Mesangial cell (primary cell): ENCODE results near the gene PCDHB14. TPM values are rescaled to one million over a fixed set of nuclear protein-coding genes. Genes with fewer than 3 reads are reported as not detected.

ENCODE experiments used
- total RNA-seq: library from RNA; depleted of rRNA; stranded (reverse); fragments of >200 nt; gene quantifications from 2 replicates; pipeline ENCODE4 v1.2.3, GENCODE V29; 2015

The PCDHB14 gene
- total RNA-seq: 0.16 and 0.63 TPM in 2 replicates

DNA sequence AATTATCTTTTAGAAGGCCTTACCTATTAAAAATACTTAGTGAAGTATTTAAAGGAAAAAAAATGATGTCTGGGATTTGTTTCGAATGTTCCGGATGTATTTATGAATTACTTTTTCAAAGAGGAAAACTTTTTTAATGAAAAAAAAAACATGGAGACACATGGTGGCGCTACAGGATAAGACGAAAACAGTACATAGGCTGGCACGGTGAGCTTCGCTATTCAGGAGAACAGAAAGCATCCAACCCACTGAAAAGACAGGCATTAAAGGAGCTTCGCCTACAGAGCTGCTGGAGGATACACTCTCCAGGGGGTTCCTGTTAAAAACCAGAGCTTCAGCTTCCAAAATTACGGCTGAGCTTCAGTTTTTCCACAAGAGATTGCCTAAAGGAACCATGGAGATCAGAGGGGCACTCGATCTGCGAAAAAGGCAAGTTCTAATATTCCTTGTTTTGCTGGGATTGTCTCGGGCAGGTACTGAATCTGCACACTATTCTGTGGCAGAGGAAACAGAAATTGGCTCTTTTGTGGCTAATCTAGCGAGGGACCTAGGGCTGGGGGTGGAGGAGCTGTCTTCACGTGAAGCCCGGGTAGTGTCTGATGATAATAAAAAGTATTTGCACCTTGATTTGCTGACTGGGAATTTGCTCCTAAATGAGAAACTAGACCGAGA, at the start of gene PCDHB14:
Gene PCDHB14, plus strand, starts transcription at position 232 of the 672 bp plus-strand sequence. Its CDS starts 163 bp downstream, at position 395.

DNA sequence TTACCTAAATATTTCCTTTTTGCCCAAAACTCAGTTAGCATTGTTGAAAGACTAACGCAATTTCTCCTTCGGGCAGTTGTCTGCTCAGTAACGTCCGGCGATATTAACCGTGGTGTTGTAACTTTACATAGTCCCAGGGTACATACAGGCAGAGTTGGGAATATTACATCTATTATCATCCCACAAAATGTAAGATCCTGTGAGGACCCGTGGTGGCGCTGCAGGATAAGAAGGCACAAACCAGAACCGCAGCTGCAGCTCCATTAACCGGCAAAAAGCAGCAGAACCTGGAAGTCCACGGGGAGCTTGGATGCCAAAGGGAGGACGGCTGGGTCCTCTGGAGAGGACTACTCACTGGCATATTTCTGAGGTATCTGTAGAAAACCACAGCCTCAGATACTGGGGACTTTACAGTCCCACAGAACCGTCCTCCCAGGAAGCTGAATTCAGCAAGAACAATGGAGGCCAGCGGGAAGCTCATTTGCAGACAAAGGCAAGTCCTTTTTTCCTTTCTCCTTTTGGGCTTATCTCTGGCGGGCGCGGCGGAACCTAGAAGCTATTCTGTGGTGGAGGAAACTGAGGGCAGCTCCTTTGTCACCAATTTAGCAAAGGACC, 45.5 kb upstream of the PCDHB14 start, which contains the start of gene PCDHB8:
Gene PCDHB8, plus strand, starts transcription at position 214 of the 615 bp plus-strand sequence. Its CDS starts 245 bp downstream, at position 459.

DNA sequence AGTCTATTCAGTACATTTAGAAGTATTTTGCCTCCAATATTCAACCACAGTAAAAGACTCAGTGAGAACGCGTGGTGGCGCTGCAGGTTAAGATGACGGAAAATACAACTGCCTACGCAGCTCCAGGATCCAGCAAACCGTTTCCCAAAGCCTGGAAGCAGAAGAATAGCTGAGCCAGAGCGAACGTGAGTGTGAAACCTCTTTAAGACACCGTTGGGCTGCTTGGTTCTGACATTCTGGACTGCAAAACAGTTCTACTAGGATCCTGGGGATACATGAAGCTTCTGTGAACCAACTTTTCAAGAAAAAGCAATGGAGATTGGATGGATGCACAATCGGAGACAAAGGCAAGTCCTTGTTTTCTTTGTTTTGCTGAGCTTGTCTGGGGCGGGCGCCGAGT, 40.9 kb upstream of the PCDHB14 start, which contains the start of gene PCDHB16:
Gene PCDHB16, plus strand, starts transcription at position 140 of the 400 bp plus-strand sequence. Its CDS starts 173 bp downstream, at position 313.

DNA sequence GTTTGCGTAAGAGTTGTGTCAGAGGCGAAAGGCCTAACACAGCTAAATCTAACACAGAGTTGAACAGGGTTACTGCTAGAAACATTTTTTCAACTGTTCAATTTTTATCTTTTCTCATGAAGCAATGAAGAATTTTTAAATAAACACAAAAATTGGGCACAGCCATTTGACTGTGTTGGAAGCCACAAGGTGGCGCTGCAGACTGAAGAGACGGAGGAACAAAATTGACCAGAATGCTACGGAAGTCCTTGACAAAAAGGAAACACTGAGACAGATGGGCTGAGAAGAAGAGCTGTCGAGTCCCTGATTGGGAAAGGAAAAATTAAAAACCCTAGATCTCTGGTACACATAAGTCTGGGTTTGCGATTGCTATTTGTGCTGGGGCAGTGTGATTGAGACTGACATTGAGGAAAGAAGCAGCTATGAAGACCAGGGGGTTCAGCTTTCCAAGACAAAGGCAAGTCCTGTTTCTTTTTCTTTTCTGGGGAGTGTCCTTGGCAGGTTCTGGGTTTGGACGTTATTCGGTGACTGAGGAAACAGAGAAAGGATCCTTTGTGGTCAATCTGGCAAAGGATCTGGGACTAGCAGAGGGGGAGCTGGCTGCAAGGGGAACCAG, 36.1 kb upstream of the PCDHB14 start, which contains the start of gene PCDHB9:
Gene PCDHB9, plus strand, starts transcription at position 265 of the 616 bp plus-strand sequence. Its CDS starts 158 bp downstream, at position 423.

DNA sequence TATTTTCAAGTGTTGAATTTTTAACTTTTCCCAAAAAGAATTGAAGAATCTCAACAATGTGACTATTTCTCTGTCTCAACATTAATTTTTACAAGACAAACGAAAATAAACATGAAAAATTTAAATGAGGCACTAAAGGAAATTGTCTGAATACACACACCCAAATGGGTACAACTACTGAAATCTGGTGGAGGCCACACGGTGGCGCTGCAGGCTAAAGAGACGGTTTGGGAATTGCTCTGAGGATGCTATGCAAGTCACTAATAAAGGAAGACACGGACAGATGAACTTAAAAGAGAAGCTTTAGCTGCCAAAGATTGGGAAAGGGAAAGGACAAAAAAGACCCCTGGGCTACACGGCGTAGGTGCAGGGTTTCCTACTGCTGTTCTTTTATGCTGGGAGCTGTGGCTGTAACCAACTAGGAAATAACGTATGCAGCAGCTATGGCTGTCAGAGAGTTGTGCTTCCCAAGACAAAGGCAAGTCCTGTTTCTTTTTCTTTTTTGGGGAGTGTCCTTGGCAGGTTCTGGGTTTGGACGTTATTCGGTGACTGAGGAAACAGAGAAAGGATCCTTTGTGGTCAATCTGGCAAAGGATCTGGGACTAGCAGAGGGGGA, 30.9 kb upstream of the PCDHB14 start, which contains the start of gene PCDHB10:
Gene PCDHB10, plus strand, starts transcription at position 244 of the 616 bp plus-strand sequence. Its CDS starts 200 bp downstream, at position 444.

DNA sequence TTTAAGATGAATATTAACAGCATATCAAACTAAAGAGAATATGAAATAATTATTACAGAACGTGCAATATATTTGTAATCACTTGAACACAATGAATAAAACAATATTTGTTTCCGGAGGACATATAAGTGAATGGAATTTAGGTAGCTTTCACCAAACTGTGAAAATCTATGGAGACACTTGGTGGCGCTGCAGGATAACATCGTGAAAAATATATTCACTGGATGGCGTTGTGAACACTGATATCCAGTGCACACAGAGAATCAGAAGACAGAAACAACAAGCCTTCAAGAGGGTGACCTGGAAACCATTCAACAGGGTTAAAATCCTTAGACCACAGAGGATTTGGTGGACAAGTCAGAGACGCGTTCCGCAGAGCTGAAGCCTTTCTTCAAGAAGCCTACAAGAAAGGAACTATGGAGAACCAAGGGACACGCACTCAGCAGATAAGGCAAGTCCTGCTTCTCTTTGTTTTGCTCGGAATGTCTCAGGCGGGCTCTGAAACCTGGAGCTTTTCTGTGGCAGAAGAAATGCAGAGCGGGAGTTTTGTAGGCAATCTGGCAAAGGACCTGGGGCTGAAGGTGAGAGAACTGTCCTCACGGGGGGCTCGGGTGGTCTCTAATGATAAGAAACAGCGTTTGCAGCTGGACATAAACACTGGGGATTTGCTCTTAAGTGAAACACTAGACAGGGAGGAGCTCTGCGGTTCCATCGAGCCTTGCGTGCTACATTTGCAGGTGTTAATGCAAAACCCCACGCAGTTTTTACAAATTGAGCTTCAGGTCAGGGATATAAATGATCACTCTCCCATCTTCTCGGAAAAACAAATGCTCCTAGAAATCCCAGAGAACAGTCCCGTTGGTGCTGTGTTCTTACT, 23.5 kb upstream of the PCDHB14 start, which contains the start of gene PCDHB11:
Gene PCDHB11, plus strand, starts transcription at position 269 of the 877 bp plus-strand sequence. Its CDS starts 148 bp downstream, at position 417.

DNA sequence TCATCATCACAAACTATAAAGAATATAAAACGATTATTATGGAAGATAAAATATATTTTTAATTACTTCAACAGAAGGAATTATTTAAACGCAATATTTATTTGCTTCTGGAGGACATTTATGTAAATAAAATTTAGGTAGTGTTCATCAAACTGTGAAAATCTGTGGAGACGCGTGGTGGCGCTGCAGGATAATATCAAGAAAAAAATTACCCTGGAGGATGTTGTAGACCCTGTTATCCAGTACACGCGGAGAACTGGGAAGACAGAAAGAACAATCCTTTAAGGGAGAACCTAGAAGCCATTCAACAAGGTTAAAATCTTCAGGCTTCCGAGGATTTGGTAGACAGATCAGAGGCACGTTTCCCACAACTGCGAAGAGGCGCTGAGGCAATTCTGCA, 14.7 kb upstream of the PCDHB14 start, which contains the start of gene PCDHB12:
Gene PCDHB12, plus strand, starts transcription at position 242 of the 400 bp plus-strand sequence. CDS start 189 bp downstream, outside the sequence.

DNA sequence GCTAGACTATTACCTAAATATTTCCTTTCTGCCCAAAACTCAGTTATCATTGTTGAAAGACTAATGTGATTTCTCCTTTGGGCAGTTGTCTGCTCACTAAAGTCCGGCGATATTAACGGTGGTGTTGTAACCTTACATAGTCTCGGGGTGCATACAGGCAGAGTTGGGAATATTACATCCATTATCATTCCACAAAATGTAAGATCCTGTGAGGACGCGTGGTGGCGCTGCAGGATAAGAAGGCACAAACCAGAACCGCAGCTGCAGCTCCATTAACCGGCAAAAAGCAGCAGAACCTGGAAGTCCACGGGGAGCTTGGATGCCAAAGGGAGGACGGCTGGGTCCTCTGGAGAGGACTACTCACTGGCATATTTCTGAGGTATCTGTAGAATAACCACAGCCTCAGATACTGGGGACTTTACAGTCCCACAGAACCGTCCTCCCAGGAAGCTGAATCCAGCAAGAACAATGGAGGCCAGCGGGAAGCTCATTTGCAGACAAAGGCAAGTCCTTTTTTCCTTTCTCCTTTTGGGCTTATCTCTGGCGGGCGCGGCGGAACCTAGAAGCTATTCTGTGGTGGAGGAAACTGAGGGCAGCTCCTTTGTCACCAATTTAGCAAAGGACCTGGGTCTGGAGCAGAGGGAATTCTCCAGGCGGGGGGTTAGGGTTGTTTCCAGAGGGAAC, 9.3 kb upstream of the PCDHB14 start, which contains the start of gene PCDHB13:
Gene PCDHB13, plus strand, starts transcription at position 264 of the 684 bp plus-strand sequence. Its CDS starts 205 bp downstream, at position 469.

DNA sequence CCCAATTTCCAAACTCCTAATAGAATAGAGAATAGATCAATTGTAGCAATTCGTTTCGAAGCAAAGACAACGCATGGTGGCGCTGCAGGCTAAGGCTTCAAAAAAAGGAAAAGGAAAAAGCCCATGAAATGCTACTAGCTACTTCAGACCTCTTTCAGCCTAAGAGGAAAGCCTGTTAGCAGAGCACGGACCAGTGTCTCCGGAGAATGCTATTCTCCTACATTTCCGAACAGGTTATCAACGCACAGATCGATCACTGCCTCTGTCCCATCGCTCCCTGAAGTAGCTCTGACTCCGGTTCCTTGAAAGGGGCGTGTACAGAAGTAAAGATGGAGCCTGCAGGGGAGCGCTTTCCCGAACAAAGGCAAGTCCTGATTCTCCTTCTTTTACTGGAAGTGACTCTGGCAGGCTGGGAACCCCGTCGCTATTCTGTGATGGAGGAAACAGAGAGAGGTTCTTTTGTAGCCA, 22.1 kb downstream of the PCDHB14 start, which contains the start of gene PCDHB15:
Gene PCDHB15, plus strand, starts transcription at position 146 of the 468 bp plus-strand sequence. Its CDS starts 184 bp downstream, at position 330.

Other genes with a start within 250 kb of the PCDHB14 start
- gene PCDHB1, start 172.0 kb upstream of the PCDHB14 start, total RNA-seq: not detected in 2 replicates
- gene PCDHB2, start 128.7 kb upstream of the PCDHB14 start, total RNA-seq: 0.49 and 0.76 TPM in 2 replicates
- 0.16 and 0.38 TPM in 2 replicates for gene PCDHB3, start 122.9 kb upstream of the PCDHB14 start, total RNA-seq
- 0.13 and 0.49 TPM in 2 replicates for gene PCDHB4, start 101.5 kb upstream of the PCDHB14 start, total RNA-seq
- 0.33 and 1.5 TPM in 2 replicates for gene PCDHB5, start 88.1 kb upstream of the PCDHB14 start, total RNA-seq
- under 0.01 TPM in 1 of 2 replicates, not detected in the other for gene PCDHB6, start 73.3 kb upstream of the PCDHB14 start, total RNA-seq
- gene PCDHB7, start 50.7 kb upstream of the PCDHB14 start, total RNA-seq: 0.16 and 0.63 TPM in 2 replicates
- 0.25 TPM in 1 of 2 replicates, not detected in the other for gene PCDHB8, start 45.6 kb upstream of the PCDHB14 start, total RNA-seq
- gene PCDHB16, start 41.0 kb upstream of the PCDHB14 start, total RNA-seq: 0.16 and 0.63 TPM in 2 replicates
- gene PCDHB9, start 36.2 kb upstream of the PCDHB14 start, total RNA-seq: 0.25 TPM in 1 of 2 replicates, not detected in the other
- gene PCDHB10, start 31.0 kb upstream of the PCDHB14 start, total RNA-seq: 0.16 and 0.89 TPM in 2 replicates
- 0.16 and 0.63 TPM in 2 replicates for gene PCDHB11, start 23.7 kb upstream of the PCDHB14 start, total RNA-seq
- gene PCDHB12, start 14.6 kb upstream of the PCDHB14 start, total RNA-seq: under 0.01 and 0.25 TPM in 2 replicates
- gene PCDHB13, start 9.4 kb upstream of the PCDHB14 start, total RNA-seq: 0.16 and 1.1 TPM in 2 replicates
- gene PCDHB15, start 22.1 kb downstream of the PCDHB14 start, total RNA-seq: 0.16 and 1.0 TPM in 2 replicates
- 0.63 TPM in 1 of 2 replicates, not detected in the other for gene SLC25A2, start 80.7 kb downstream of the PCDHB14 start, total RNA-seq
- 24.3 and 29.2 TPM in 2 replicates for gene TAF7, start 97.4 kb downstream of the PCDHB14 start, total RNA-seq
- 0.33 and 0.51 TPM in 2 replicates for gene PCDHGA1, start 107.2 kb downstream of the PCDHB14 start, total RNA-seq
- gene PCDHGA2, start 115.4 kb downstream of the PCDHB14 start, total RNA-seq: 1.1 and 4.1 TPM in 2 replicates
- gene PCDHGA3, start 120.5 kb downstream of the PCDHB14 start, total RNA-seq: 0.65 and 2.5 TPM in 2 replicates
- gene PCDHGB1, start 126.8 kb downstream of the PCDHB14 start, total RNA-seq: 0.49 and 2.9 TPM in 2 replicates
- gene PCDHGA4, start 131.7 kb downstream of the PCDHB14 start, total RNA-seq: 0.33 and 2.2 TPM in 2 replicates
- 0.65 and 2.5 TPM in 2 replicates for gene PCDHGB2, start 136.7 kb downstream of the PCDHB14 start, total RNA-seq
- 0.33 and 1.5 TPM in 2 replicates for gene PCDHGA5, start 140.8 kb downstream of the PCDHB14 start, total RNA-seq
- 0.98 and 3.8 TPM in 2 replicates for gene PCDHGB3, start 146.9 kb downstream of the PCDHB14 start, total RNA-seq
- gene PCDHGA6, start 150.5 kb downstream of the PCDHB14 start, total RNA-seq: 1.6 and 5.6 TPM in 2 replicates
- 0.49 and 4.1 TPM in 2 replicates for gene PCDHGA7, start 159.4 kb downstream of the PCDHB14 start, total RNA-seq
- 4.2 and 7.1 TPM in 2 replicates for gene PCDHGB4, start 164.4 kb downstream of the PCDHB14 start, total RNA-seq
- under 0.01 and 0.89 TPM in 2 replicates for gene PCDHGA8, start 169.3 kb downstream of the PCDHB14 start, total RNA-seq
- 10.6 and 15.8 TPM in 2 replicates for gene PCDHGB5, start 174.6 kb downstream of the PCDHB14 start, total RNA-seq
- gene PCDHGA9, start 179.4 kb downstream of the PCDHB14 start, total RNA-seq: 0.98 and 6.1 TPM in 2 replicates
- 2.0 and 6.3 TPM in 2 replicates for gene PCDHGB6, start 184.7 kb downstream of the PCDHB14 start, total RNA-seq
- 2.8 and 10.5 TPM in 2 replicates for gene PCDHGA10, start 189.6 kb downstream of the PCDHB14 start, total RNA-seq
- gene PCDHGB7, start 194.3 kb downstream of the PCDHB14 start, total RNA-seq: 5.1 and 18.1 TPM in 2 replicates
- gene PCDHGA11, start 197.7 kb downstream of the PCDHB14 start, total RNA-seq: 5.4 and 10.4 TPM in 2 replicates
- gene PCDHGA12, start 207.2 kb downstream of the PCDHB14 start, total RNA-seq: 3.4 and 13.8 TPM in 2 replicates